SK-N-SH (cell line): ENCODE results near the gene SV2B. TPM values are rescaled to one million over a fixed set of nuclear protein-coding genes. Genes with fewer than 3 reads are reported as not detected.
A peak's percentile ranks its signal among the peaks of the same experiment; 100 is the strongest.
"Not testable (repeated sequence)": the region's sequence is repeated elsewhere in the genome, so short reads cannot be mapped to it uniquely, and the experiment has no call there.

ENCODE experiments used
- CTCF ChIA-PET: fragments of 300-600, 350-600 bp; formaldehyde crosslinking; extraction: SDS; loops from one replicate; lab custom pipeline; 2021; lab: Yijun Ruan, JAX
- POLR2A ChIA-PET: fragments of 350-600 bp; sonication (Branson Sonifier 250); formaldehyde crosslinking; extraction: SDS; loops from one replicate; lab custom pipeline; 2020; ENCODE audit warnings: antibody characterized with exemption, inconsistent platforms; lab: Yijun Ruan, JAX
- DNase-seq: peaks from one replicate; pipeline ENCODE4 v3.0.0; 2012
- H2AFZ ChIP-seq: fragments of 200-600 bp; sonication (generic); 2 replicates; pipeline ENCODE4 v1.8.1; 2016; ENCODE audit warnings: antibody characterized with exemption, mild to moderate bottlenecking, low read depth
- H3F3A ChIP-seq: fragments of 200-600 bp; sonication (generic); replicated peaks from 2 replicates; pipeline ENCODE3; 2016; ENCODE audit warnings: antibody characterized with exemption, mild to moderate bottlenecking; ENCODE audit not compliant: insufficient read depth
- H3K27ac ChIP-seq, 2 experiments: fragments of 200-500 bp in 1 of 2; fragments of 200-600 bp in 1 of 2; sonication (Bioruptor generic) in 1 of 2; sonication (generic), shearing (Covaris generic) in 1 of 2; 2 replicates each; pipeline versions ENCODE4 v1.5.1 to v1.6.1; 2014 to 2016; ENCODE audit warnings: low read depth in 2 of 2, inconsistent platforms in 1 of 2, low read length in 1 of 2, mild to moderate bottlenecking in 1 of 2, mixed read lengths in 1 of 2
- H3K27me3 ChIP-seq: fragments of 200-600 bp; sonication (generic), shearing (Covaris generic); 2 replicates; pipeline ENCODE4 v1.6.1; 2016; ENCODE audit warnings: mixed run types; ENCODE audit not compliant: insufficient read depth
- H3K36me3 ChIP-seq, 2 experiments: fragments of 200-500 bp in 1 of 2; fragments of 200-600 bp in 1 of 2; sonication (Bioruptor generic) in 1 of 2; sonication (generic) in 1 of 2; replicated peaks in 1 of 2; 2 replicates each; pipeline versions ENCODE3 to v1.5.1; 2014 to 2016; ENCODE audit warnings: low read length in 1 of 2, mild to moderate bottlenecking in 1 of 2; ENCODE audit not compliant: insufficient read depth in 2 of 2, control insufficient read depth in 1 of 2
- H3K4me1 ChIP-seq, 2 experiments: fragments of 200-500 bp in 1 of 2; fragments of 200-600 bp in 1 of 2; sonication (Bioruptor generic) in 1 of 2; sonication (generic), shearing (Covaris generic) in 1 of 2; 2 replicates each; pipeline versions ENCODE4 v1.5.1 to v1.6.1; 2014 to 2016; ENCODE audit warnings: low read depth in 1 of 2, low read length in 1 of 2, mixed run types in 1 of 2; ENCODE audit not compliant: insufficient read depth in 2 of 2, control insufficient read depth in 1 of 2
- H3K4me2 ChIP-seq: fragments of 200-600 bp; sonication (generic), shearing (Covaris generic); 2 replicates; pipeline ENCODE4 v1.6.1; 2017; ENCODE audit warnings: mixed run types
- H3K4me3 ChIP-seq, 2 experiments: fragments of 200-500 bp in 1 of 2; fragments of 200-600 bp in 1 of 2; sonication (Bioruptor generic) in 1 of 2; sonication (generic), shearing (Covaris generic) in 1 of 2; 2 replicates each; pipeline versions ENCODE4 v1.5.1 to v1.8.1; 2014 to 2016; ENCODE audit warnings: low read depth in 2 of 2, inconsistent platforms in 1 of 2, low read length in 1 of 2, mild to moderate bottlenecking in 1 of 2, mixed read lengths in 1 of 2, moderate library complexity in 1 of 2
- H3K79me2 ChIP-seq: fragments of 200-600 bp; sonication (generic); 2 replicates; pipeline ENCODE4 v1.8.1; 2017; ENCODE audit warnings: mild to moderate bottlenecking; ENCODE audit not compliant: insufficient read depth
- H3K9ac ChIP-seq: fragments of 200-600 bp; sonication (generic); 2 replicates; pipeline ENCODE4 v1.6.1; 2017; ENCODE audit warnings: mixed run types
- H3K9me2 ChIP-seq: fragments of 200-600 bp; sonication (generic); 2 replicates; pipeline ENCODE4 v1.6.1; 2017; ENCODE audit warnings: mixed run types
- H3K9me3 ChIP-seq: fragments of 200-600 bp; sonication (generic); 2 replicates; pipeline ENCODE4 v1.6.1; 2017; ENCODE audit warnings: mixed run types, mild to moderate bottlenecking, moderate library complexity
- H4K20me1 ChIP-seq: fragments of 200-600 bp; sonication (generic); 2 replicates; pipeline ENCODE4 v1.6.1; 2017; ENCODE audit warnings: mild to moderate bottlenecking, mixed run types; ENCODE audit not compliant: insufficient read depth
- CTCF ChIP-seq: fragments of 200-600 bp; sonication (generic); IDR thresholded peaks from 2 replicates; pipeline ENCODE4 v1.6.1; 2017; ENCODE audit warnings: antibody characterized with exemption, mild to moderate bottlenecking, moderate library complexity
- EP300 ChIP-seq, 2 experiments: IDR thresholded peaks; 2 replicates each; pipeline versions ENCODE4 v1.4.0 to v1.6.1; 2012; ENCODE audit warnings: borderline replicate concordance in 1 of 2, low read depth in 1 of 2, low read length in 1 of 2
- POLR2AphosphoS5 ChIP-seq: IDR thresholded peaks from 2 replicates; pipeline ENCODE4 v1.6.1; 2012; ENCODE audit warnings: low read depth, low read length
- RAD21 ChIP-seq: IDR thresholded peaks from 2 replicates; pipeline ENCODE4 v1.6.1; 2012; ENCODE audit warnings: mild to moderate bottlenecking, low read length
- WGBS: methylation state at CpG from one replicate; pipeline ENCODE4 v1.1.6; 2017; ENCODE audit warnings: low lambda C conversion rate; 5-methylcytosine and 5-hydroxymethylcytosine counted together
- polyA plus RNA-seq, 3 experiments: library from polyadenylated mRNA; depleted of rRNA; stranded (reverse); fragments of >200 nt; gene quantifications; 2 replicates each; pipeline ENCODE4 v1.2.3, GENCODE V29; 2012
- TF ChIP-seq, protein P1 (sequence below): IDR thresholded peaks from 2 replicates; pipeline ENCODE4; 2012

The SV2B gene
- polyA plus RNA-seq, 1 of the 3 experiments (the other 2 are of a cell fraction), result not detected

DNA sequence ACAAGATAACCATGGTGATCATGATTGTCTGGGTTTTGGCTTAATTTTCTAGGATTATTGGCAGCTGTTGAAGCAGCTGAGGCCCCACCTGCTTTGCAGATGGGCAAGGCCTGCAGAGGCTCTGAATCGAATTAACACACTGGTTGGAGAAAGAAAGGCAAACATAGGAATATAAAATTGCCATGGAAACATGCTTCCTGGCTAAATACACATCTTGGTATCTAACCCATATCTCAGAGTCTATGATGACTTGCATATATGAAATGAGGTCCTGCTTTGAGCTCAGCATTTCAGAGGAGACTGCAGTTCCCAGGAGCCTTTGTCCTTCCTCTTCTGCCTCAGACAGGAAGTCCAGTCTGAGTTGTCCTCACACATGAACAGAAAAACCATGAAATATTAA, 24.3 kb upstream of the SV2B start:
- Histone ChIP-seq H3K4me3 (no peak overlapping the region), H3K4me1 (peaks cover 0 to 7% of the 10 kb centered on the region in 2 experiments; a peak in 1 of 4 replicates), H2AFZ (no peak overlapping the region), H3F3A (no peaks in the 10 kb centered on the region), H3K9me2 (no peaks in the 10 kb centered on the region), H3K27ac (peak overlapping the region in 1 of 2 experiments; percentile 64; a peak in 2 of 4 replicates), H3K9ac (no peak overlapping the region), H3K4me2 (no peak overlapping the region), H4K20me1 (no peaks in the 10 kb centered on the region), H3K79me2 (no peaks in the 10 kb centered on the region), H3K9me3 (no peaks in the 10 kb centered on the region), H3K27me3 (no peaks in the 10 kb centered on the region), H3K36me3 (no peaks in the 10 kb centered on the region)
- peak; percentile 33 for DNase-seq
- POLR2A ChIA-PET, result no interaction called here
- TF ChIP-seq EP300 (IDR thresholded peaks at IDR 0.05; ENCODE audit: borderline replicate concordance in 1 of 2, low read depth in 1 of 2, low read length in 1 of 2), result peak in 1 of 2 experiments; percentile 24; a peak in 1 of 4 replicates
- TF ChIP-seq, protein P1, sequence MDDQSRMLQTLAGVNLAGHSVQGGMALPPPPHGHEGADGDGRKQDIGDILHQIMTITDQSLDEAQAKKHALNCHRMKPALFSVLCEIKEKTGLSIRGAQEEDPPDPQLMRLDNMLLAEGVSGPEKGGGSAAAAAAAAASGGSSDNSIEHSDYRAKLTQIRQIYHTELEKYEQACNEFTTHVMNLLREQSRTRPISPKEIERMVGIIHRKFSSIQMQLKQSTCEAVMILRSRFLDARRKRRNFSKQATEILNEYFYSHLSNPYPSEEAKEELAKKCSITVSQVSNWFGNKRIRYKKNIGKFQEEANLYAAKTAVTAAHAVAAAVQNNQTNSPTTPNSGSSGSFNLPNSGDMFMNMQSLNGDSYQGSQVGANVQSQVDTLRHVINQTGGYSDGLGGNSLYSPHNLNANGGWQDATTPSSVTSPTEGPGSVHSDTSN, result no peak
- 0% methylated on average over 1 of the region's 1 CpG for WGBS
- CTCF ChIA-PET, result interaction anchor here (1.0 kb wide), 2 partner anchors 20 to 172 kb away, joined by 3 to 4 read pairs; no protein-coding TSS in a partner anchor

DNA sequence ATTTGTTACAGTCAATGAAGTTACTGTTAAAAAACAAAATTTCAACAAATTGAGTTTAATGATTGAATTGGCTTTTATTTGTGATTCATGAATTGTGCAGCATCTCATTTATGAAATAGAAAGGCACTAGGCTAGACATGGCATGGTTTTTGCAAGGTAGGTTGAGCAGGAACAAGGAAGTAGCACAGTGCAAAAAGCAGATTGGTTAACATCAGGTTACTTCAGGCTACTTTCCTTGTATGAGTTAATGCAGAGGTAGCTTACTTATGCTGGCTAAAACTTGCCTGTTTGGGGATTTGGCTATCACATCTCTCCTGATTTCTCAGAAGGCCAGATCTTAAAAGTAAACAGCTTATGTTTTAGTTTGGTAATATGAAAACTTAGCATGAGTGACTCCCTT, 23.0 kb upstream of the SV2B start:
- DNase-seq, result no peak
- Histone ChIP-seq H3K36me3 (no peaks in the 10 kb centered on the region), H3K9me3 (no peaks in the 10 kb centered on the region), H3K9ac (no peak overlapping the region), H3F3A (no peaks in the 10 kb centered on the region), H3K4me2 (no peak overlapping the region), H3K9me2 (no peaks in the 10 kb centered on the region), H3K4me1 (peaks cover 0 to 7% of the 10 kb centered on the region in 2 experiments; a peak in 1 of 4 replicates), H3K27me3 (no peaks in the 10 kb centered on the region), H3K4me3 (no peak overlapping the region), H3K79me2 (no peaks in the 10 kb centered on the region), H2AFZ (no peak overlapping the region), H4K20me1 (no peaks in the 10 kb centered on the region), H3K27ac (no peak overlapping the region)
- ChIA-PET CTCF (interaction anchor here (1.1 kb wide), 1 partner anchor 168 kb away, joined by 3 read pairs; no protein-coding TSS in a partner anchor), POLR2A (no interaction called here)
- TF ChIP-seq CTCF (no peak), RAD21 (no peak), POLR2AphosphoS5 (no peak)

- H3F3A ChIP-seq, DNase-seq, H3K9me2 ChIP-seq, H3K4me2 ChIP-seq, POLR2A ChIA-PET, H3K9me3 ChIP-seq, H3K9ac ChIP-seq, H2AFZ ChIP-seq, H3K79me2 ChIP-seq, H3K4me3 ChIP-seq, H3K36me3 ChIP-seq, H3K4me1 ChIP-seq, CTCF ChIA-PET, H4K20me1 ChIP-seq, H3K27ac ChIP-seq: not testable (repeated sequence)
- WGBS, result 16% methylated on average over 3 of the region's 4 CpGs
- H3K27me3 ChIP-seq, result peaks cover 14% of the 10 kb centered on the region; the same call in 1 of the 2 replicates
These were observed 6.2 kb upstream of the SV2B start for GRCh38 chr15:91093866-91094265.
